Natural killer cell treated with Interleukin-12 subunit alpha and Interleukin-12 subunit beta and Interleukin-15 and Interleukin-18, amount 100 ng/mL, for 72 hours (primary cell): Measurements from ENCODE around the gene TPT1. TPM values are rescaled to one million over a fixed set of nuclear protein-coding genes. Genes with fewer than 3 reads are reported as not detected.
A peak's percentile ranks its signal among the peaks of the same experiment; 100 is the strongest.

Experiments
- ATAC-seq, 2 donors: fragments of 150-1000 bp; cut with Tn5 transposase in 1 of 2; sonication (Bioruptor Pico), chemical (Tn5 transposase) in 1 of 2; 2 replicates each; pipeline ENCODE4 v1.10.0; 2021
- DNase-seq: peaks from one replicate; pipeline ENCODE4 v3.0.0; 2022; ENCODE audit warnings: low spot score
- H3K27ac Mint-ChIP-seq, 2 donors: 1 replicate in 1 of 2; 2 replicates in 1 of 2; pipeline ENCODE4 v1.8.0; 2022; ENCODE audit warnings: mixed read lengths in 2 of 2, mild to moderate bottlenecking in 1 of 2, moderate library complexity in 1 of 2
- H3K27me3 Mint-ChIP-seq, 2 donors: 1 replicate in 1 of 2; 2 replicates in 1 of 2; pipeline ENCODE4 v1.8.0; 2022; ENCODE audit warnings: mixed read lengths in 2 of 2
- H3K36me3 Mint-ChIP-seq: one replicate; pipeline ENCODE4 v1.8.0; 2022; ENCODE audit warnings: mixed read lengths
- H3K4me1 Mint-ChIP-seq, 2 donors: 1 replicate in 1 of 2; 2 replicates in 1 of 2; pipeline ENCODE4 v1.8.0; 2022; ENCODE audit warnings: low read depth in 2 of 2, mixed read lengths in 2 of 2, mild to moderate bottlenecking in 1 of 2
- H3K4me3 Mint-ChIP-seq: one replicate; pipeline ENCODE4 v1.8.0; 2022; ENCODE audit warnings: mixed read lengths
- H3K9me3 Mint-ChIP-seq: 2 replicates; pipeline ENCODE4 v1.8.0; 2022; ENCODE audit warnings: mixed read lengths
- total RNA-seq, 2 donors: library from RNA; stranded (reverse); gene quantifications; one replicate each; pipeline ENCODE4 v1.2.3, GENCODE V29; 2022

The TPT1 gene
- total RNA-seq, 2 donors from 2014 or later, result 1,832 to 3,365 TPM

GRCh38 chr13:45374917-45375316 is 33.9 kb upstream of the TPT1 start:
- H3K4me3 Mint-ChIP-seq, result no peak overlapping the region
- no peaks in the 10 kb centered on the region for H3K9me3 Mint-ChIP-seq
- ATAC-seq, result no peak
- H3K27me3 Mint-ChIP-seq, result no peaks in the 10 kb centered on the region
- H3K27ac Mint-ChIP-seq, result no peak overlapping the region
- peaks cover 0 to 8% of the 10 kb centered on the region in 2 donors for H3K4me1 Mint-ChIP-seq
- H3K36me3 Mint-ChIP-seq, result no peaks in the 10 kb centered on the region
- DNase-seq, result no peak

- no peak overlapping the region for H3K27ac Mint-ChIP-seq
- H3K4me1 Mint-ChIP-seq, result peaks cover 14 to 19% of the 10 kb centered on the region in 2 donors
These were observed 32.2 kb upstream of the TPT1 start for GRCh38 chr13:45373162-45373547.

GRCh38 chr13:45372189-45373161 is 31.5 kb upstream of the TPT1 start:
- Mint-ChIP-seq H3K27me3 (no peaks in the 10 kb centered on the region), H3K27ac (peak overlapping the region in 1 of 2 donors; percentile 61), H3K9me3 (no peaks in the 10 kb centered on the region), H3K4me1 (peaks cover 16 to 21% of the 10 kb centered on the region in 2 donors), H3K36me3 (no peaks in the 10 kb centered on the region), H3K4me3 (no peak overlapping the region)
- ATAC-seq (no peak), DNase-seq (no peak)

More at GRCh38 chr13:45373162-45373547, 32.2 kb upstream of the TPT1 start:
- no peaks in the 10 kb centered on the region for H3K9me3 Mint-ChIP-seq
- ATAC-seq (no peak), DNase-seq (no peak)
- H3K27me3 Mint-ChIP-seq, result no peaks in the 10 kb centered on the region
- no peak overlapping the region for H3K4me3 Mint-ChIP-seq
- no peaks in the 10 kb centered on the region for H3K36me3 Mint-ChIP-seq

- H3K9me3 Mint-ChIP-seq, result no peaks in the 10 kb centered on the region
- no peaks in the 10 kb centered on the region for H3K27me3 Mint-ChIP-seq
- ATAC-seq (peak in 1 of 2 donors; percentile 56), DNase-seq (no peak)
- H3K36me3 Mint-ChIP-seq, result no peaks in the 10 kb centered on the region
- no peak overlapping the region for H3K4me3 Mint-ChIP-seq
- no peak overlapping the region for H3K27ac Mint-ChIP-seq
- peaks cover 25 to 29% of the 10 kb centered on the region in 2 donors for H3K4me1 Mint-ChIP-seq
These were observed 30.0 kb upstream of the TPT1 start for GRCh38 chr13:45370922-45371406.

GRCh38 chr13:45369116-45369515 is 28.1 kb upstream of the TPT1 start:
- H3K27ac Mint-ChIP-seq, result peak overlapping the region; percentile 84 to 86
- no peak for DNase-seq
- no peaks in the 10 kb centered on the region for H3K9me3 Mint-ChIP-seq
- H3K4me1 Mint-ChIP-seq, result peaks cover 25 to 31% of the 10 kb centered on the region in 2 donors
- no peaks in the 10 kb centered on the region for H3K36me3 Mint-ChIP-seq
- H3K27me3 Mint-ChIP-seq, result no peaks in the 10 kb centered on the region
- H3K4me3 Mint-ChIP-seq, result no peak overlapping the region
- ATAC-seq, result no peak

GRCh38 chr13:45368571-45368970 is 27.6 kb upstream of the TPT1 start:
- DNase-seq (no peak), ATAC-seq (no peak)
- H3K27me3 Mint-ChIP-seq, result no peaks in the 10 kb centered on the region
- H3K36me3 Mint-ChIP-seq, result peaks cover 4% of the 10 kb centered on the region
- no peaks in the 10 kb centered on the region for H3K9me3 Mint-ChIP-seq
- H3K4me1 Mint-ChIP-seq, result peaks cover 30 to 36% of the 10 kb centered on the region in 2 donors
- peak overlapping the region; percentile 49 for H3K4me3 Mint-ChIP-seq
- peak overlapping the region; percentile 84 to 86 for H3K27ac Mint-ChIP-seq

GRCh38 chr13:45368005-45368404 is 27.0 kb upstream of the TPT1 start:
- DNase-seq, result no peak
- Mint-ChIP-seq H3K4me1 (peaks cover 34 to 39% of the 10 kb centered on the region in 2 donors), H3K36me3 (peaks cover 6% of the 10 kb centered on the region), H3K27ac (peak overlapping the region; percentile 84 to 86), H3K9me3 (no peaks in the 10 kb centered on the region), H3K27me3 (no peaks in the 10 kb centered on the region), H3K4me3 (no peak overlapping the region)
- ATAC-seq, result no peak

GRCh38 chr13:45367358-45367757 is 26.4 kb upstream of the TPT1 start:
- DNase-seq (peak; percentile 86), ATAC-seq (peak; percentile 99 to 100)
- Mint-ChIP-seq H3K27me3 (no peaks in the 10 kb centered on the region), H3K4me1 (peaks cover 40 to 42% of the 10 kb centered on the region in 2 donors), H3K27ac (peak overlapping the region; percentile 84 to 86), H3K4me3 (peak overlapping the region; percentile 35), H3K36me3 (peaks cover 10% of the 10 kb centered on the region), H3K9me3 (no peaks in the 10 kb centered on the region)

GRCh38 chr13:45365558-45365885 is 24.5 kb upstream of the TPT1 start:
- H3K27ac Mint-ChIP-seq, result no peak overlapping the region

GRCh38 chr13:45364876-45365557 is 24.0 kb upstream of the TPT1 start:
- ATAC-seq, result no peak
- no peak overlapping the region for H3K4me3 Mint-ChIP-seq
- peaks cover 47 to 49% of the 10 kb centered on the region in 2 donors for H3K4me1 Mint-ChIP-seq
- no peak for DNase-seq
- H3K9me3 Mint-ChIP-seq, result no peaks in the 10 kb centered on the region
- peak overlapping the region in 1 of 2 donors; percentile 47 for H3K27ac Mint-ChIP-seq
- peaks cover 16% of the 10 kb centered on the region for H3K36me3 Mint-ChIP-seq
- no peaks in the 10 kb centered on the region for H3K27me3 Mint-ChIP-seq

More at GRCh38 chr13:45365558-45365885, 24.5 kb upstream of the TPT1 start:
- ATAC-seq (no peak), DNase-seq (no peak)
- Mint-ChIP-seq H3K4me3 (no peak overlapping the region), H3K4me1 (peaks cover 44 to 49% of the 10 kb centered on the region in 2 donors), H3K27me3 (no peaks in the 10 kb centered on the region), H3K36me3 (peaks cover 16% of the 10 kb centered on the region), H3K9me3 (no peaks in the 10 kb centered on the region)

GRCh38 chr13:45362939-45363338 is 22.0 kb upstream of the TPT1 start:
- Mint-ChIP-seq H3K27me3 (no peaks in the 10 kb centered on the region), H3K27ac (peak overlapping the region in 1 of 2 donors; percentile 68), H3K9me3 (no peaks in the 10 kb centered on the region), H3K36me3 (peaks cover 22% of the 10 kb centered on the region), H3K4me1 (peaks cover 41 to 42% of the 10 kb centered on the region in 2 donors), H3K4me3 (no peak overlapping the region)
- DNase-seq (no peak), ATAC-seq (peak in 1 of 2 donors; percentile 22)

GRCh38 chr13:45361596-45362206 is 20.7 kb upstream of the TPT1 start:
- no peak for DNase-seq
- H3K9me3 Mint-ChIP-seq, result no peaks in the 10 kb centered on the region
- ATAC-seq, result no peak
- no peak overlapping the region for H3K4me3 Mint-ChIP-seq
- H3K36me3 Mint-ChIP-seq, result peaks cover 22% of the 10 kb centered on the region
- peaks cover 41 to 42% of the 10 kb centered on the region in 2 donors for H3K4me1 Mint-ChIP-seq
- H3K27ac Mint-ChIP-seq, result peak overlapping the region; percentile 68 to 80
- no peaks in the 10 kb centered on the region for H3K27me3 Mint-ChIP-seq

GRCh38 chr13:45356966-45357672 is 16.1 kb upstream of the TPT1 start:
- ATAC-seq (peak; percentile 91 to 94), DNase-seq (peak; percentile 67)
- Mint-ChIP-seq H3K36me3 (peaks cover 10% of the 10 kb centered on the region), H3K27me3 (no peaks in the 10 kb centered on the region), H3K4me1 (peaks cover 25% of the 10 kb centered on the region in 2 donors), H3K9me3 (no peaks in the 10 kb centered on the region), H3K4me3 (peak overlapping the region; percentile 14), H3K27ac (peak overlapping the region; percentile 69 to 89)
